Hematopoietic multipotent progenitor cell treated with erythropoietin and hydrocortisone succinate and interleukin-3 and kit ligand, for 4 days (in vitro differentiated cells): ENCODE data around the gene DDIAS.
"Not testable (repeated sequence)": the region's sequence is repeated elsewhere in the genome, so short reads cannot be mapped to it uniquely, and the experiment has no call there.

ENCODE experiments used
- DNase-seq: peaks from one replicate; pipeline ENCODE4 v3.0.0-alpha.2; 2015

The DDIAS gene

DNA sequence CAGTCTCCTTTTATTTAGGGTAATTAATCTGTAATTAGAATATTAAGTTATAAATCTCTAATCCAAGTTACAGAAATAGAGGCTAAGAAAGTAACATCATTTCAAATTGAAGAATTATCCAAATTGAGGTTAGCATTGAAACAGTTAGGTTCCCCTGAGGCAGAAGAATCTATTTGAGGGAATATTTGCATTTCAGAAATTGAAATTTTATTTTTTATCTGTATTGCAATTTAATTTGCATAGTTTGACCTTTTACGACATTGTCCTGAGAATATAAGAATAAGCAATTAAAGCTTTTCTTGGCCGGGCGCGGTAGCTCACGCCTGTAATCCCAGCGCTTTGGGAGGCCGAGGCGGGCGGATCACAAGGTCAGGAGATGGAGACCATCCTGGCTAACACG, 27.6 kb downstream of the DDIAS start:
- no peak for DNase-seq

DNA sequence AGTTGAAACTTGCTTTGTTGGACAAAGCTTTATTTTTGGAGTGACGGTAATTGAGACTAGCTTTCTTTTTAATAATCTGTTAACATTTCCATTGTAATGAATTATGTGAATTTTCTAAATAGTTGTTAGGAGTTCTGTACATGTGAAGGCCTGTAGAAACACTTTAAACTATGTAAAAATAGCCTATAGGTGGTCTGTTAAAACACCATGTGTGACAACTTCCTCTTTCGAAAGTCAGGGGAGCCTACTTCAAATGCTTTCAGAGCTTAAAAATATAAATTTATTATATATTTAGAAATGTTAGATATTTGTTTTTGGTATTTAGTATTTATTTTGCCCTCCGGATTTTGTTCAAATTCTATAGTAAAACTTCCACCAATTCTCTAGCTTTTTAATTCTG, 28.7 kb downstream of the DDIAS start:
- peak; percentile 41 for DNase-seq

DNA sequence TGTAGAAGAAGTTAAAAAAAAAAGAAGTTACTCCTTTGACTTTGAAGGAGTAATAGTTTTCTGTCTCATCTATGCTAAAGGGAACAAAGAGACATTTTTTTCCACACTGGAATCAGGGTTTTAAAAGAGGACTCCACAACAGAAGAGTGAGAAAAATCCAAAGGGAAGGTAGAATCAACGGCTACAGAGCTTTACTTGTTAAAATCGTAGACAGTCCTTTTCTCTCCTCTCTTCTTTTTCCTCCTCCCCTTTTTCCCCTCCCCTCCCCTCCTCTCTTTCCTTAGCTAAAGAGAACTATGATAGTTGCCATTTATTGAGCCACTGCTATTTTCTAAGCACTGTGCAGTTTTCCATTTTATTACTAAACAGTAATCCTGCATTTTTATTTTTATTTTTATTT, 29.2 kb downstream of the DDIAS start:
- no peak for DNase-seq

DNA sequence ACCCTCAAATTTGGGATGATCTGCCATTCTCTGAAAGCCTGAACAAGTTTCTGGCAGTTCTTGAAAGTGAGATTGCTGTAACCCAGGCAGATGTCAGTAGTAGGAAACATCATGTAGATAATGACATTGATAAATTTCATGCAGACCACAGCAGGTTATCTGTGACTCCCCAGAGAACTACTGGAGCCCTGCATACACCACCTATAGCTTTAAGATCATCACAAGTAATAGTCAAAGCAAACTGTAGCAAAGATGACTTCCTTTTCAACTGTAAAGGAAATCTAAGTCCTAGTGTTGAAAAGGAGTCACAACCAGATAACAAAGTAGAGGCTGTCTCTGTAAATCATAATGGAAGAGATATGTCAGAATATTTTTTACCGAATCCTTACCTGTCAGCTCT, 31.0 kb downstream of the DDIAS start:
- DNase-seq, result peak; percentile 66

DNA sequence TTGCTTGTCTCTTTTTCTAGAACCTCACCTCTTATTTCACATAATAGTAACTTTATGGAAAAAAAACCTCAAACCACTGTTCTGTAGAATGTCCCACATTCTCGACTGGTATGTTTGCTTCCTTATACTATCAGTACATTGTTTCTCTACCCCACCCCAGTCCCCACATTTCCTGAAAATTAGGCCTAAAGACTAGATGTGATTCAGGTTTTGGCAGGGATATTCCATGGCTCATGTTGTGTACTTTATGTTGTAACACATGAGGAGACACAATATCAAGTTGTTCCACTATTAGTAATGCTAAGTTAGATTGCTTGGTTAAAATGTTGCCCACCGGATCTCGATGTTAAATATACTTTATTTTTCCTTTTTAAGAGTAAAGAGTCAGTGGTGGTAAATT, 34.7 kb downstream of the DDIAS start:
- DNase-seq, result no peak

DNA sequence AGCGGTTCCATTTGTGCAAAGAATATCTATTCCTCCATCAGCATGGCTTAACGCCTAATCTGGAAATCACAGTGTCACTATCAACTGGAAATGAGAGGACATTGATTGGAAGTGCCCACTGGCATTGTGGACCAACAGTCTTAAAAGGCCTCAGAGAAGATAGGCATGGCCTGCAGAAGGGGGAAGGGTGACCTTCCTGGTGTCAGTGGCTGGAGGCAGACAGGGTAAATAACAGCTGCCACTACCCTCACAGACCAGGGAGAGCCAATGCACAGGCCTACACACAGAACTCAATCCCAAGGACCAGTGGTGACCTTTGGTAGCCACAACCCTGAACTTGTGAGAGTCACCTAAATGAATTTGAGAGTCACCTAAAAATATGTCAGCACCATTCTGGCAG, 36.0 kb downstream of the DDIAS start:
- DNase-seq, result no peak

DNA sequence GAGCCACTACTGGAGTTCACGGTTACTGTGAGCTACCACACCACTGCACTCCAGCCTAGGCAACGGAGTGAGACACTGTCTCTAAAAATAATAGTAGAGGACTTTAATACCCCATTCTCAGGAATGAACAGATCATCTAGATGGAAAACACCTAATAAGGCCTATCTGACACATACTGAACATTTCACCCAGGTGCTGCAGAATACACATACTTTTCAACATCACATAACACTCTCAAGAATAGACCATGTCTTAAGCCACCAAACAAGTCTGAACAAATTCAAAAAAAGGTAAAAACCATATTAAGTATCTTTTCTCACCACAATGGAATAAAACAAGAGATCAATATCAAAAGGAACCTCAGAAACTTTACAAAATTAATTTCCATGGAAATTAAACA, 37.9 kb downstream of the DDIAS start:
- DNase-seq, result no peak

DNA sequence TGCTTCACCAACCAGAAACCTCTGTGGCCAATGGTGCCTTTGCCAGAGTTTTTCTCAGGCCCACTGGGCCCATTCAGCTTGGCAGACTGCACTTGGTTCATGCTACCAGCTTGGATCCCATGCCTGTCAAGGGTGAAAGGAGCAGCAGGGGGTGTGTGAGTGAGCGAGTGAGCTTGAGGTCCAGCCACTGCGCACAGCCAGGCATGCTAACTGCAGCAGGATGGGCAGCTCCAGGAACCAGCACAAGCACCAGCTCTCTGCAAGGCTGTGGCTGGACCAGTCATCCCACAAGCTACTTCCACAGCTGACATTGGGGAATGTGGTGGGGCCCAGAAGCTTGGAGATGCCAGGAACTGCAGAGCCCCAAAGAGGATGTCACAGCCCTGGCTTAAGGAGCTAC, 40.8 kb downstream of the DDIAS start:
- no peak for DNase-seq

DNA sequence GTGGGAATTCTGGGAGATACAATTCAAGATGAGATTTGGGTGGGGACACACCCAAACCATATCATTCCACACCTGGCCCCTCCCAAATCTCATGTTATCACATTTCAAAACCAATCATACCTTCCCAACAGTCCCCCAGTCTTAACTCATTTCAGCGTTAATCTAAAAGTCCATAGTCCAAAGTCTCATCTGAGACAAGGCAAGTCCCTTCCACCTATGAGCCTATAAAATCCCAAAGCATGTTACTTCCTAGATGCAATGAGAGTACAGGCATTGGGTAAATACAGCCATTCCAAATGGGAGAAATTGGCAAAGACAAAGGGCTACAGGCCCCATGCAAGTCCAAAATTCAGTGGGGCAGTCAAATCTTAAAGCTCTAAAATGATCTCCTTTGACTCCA, 41.9 kb downstream of the DDIAS start:
- not testable (repeated sequence) for DNase-seq

DNA sequence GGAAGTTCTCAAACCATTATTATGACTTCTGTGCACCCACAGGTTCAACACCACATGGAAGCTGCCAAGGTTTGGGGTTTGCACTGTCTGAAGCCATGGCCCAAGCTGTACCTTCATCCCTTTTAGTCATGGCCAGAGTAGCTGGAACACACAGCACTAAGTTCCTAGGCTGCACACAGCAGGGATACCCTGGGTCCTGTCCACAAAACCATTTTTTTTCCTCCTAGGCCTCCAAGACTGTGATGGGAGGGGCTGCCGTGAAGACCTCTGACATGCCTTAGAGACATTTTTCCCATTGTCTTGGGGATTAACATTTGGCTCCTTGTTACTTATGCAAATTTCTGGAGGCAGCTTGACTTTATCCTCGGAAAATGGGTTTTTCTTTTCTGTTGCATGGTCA, 42.7 kb downstream of the DDIAS start:
- no peak for DNase-seq

DNA sequence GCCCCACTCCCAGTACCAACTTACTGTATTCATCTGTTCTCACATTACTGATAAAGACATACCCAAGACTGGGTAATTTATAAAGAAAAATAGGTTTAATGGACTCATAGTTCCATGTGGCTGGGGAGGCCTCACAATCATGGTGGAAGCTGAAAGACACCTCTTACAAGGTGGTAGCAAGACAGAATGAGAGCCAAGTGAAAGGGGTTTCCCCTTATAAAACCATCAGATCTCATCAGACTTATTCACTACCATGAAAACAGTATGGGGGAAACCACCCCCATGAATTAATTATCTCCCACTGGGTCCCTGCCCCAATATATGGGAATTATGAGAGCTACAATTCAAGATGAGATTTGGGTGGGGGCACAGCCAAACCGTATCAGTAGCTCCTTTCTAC, 43.5 kb downstream of the DDIAS start:
- DNase-seq, result not testable (repeated sequence)

DNA sequence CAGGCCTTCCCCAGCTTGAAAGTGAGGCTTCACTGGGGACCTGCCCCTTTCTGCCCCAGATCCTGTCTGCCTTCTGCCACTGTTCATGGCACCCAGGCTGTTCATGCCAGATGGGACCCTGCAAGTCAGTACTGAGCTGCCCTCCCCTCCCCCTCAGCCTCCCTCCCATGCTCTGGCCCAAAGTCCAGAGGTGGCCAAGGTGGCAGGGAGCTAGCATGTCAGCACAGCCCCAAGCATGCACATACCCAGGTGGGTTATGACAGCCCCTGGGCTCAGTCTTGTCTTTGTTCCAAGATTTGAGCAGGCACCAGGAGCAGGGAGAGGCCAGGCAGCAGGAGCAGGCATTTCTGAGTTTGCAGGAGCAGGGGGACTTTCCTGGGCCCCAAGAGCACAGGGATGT, 44.1 kb downstream of the DDIAS start:
- DNase-seq, result no peak

DNA sequence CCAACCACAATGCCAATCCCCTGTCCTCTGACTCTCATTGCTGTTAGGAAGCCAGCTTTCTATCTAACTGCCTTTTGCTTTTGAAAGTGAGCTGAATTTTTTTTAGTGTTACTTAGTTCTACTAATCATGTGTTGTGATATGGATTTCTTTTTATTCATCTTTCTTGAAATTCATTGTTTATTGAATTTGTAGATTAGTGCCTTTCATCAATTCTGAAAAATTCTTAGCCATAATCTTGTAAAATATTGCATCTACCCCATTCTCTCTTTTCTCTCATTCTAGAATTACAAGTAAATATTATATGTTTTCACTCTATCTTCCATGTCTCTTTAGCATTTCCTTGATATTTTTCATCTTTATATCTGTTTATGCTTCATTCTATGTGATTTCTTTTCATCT, 47.8 kb downstream of the DDIAS start:
- DNase-seq, result no peak

DNA sequence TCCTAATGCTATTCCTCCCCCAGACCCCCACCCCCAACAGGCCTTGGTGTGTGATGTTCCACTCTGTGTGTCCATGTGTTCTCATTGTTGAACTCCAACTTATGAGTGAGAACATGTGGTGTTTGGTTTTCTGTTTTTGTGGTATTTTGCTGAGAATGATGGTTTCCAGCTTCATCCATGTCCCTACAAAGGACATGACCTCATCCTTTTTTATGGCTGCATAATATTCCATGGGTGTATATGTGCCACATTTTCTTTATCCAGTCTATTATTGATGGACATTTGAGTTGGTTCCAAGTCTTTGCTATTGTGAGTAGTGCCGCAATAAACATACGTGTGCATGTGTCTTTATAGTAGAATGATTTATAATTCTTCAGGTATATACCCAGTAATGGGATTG, 49.0 kb downstream of the DDIAS start:
- DNase-seq, result not testable (repeated sequence)

DNA sequence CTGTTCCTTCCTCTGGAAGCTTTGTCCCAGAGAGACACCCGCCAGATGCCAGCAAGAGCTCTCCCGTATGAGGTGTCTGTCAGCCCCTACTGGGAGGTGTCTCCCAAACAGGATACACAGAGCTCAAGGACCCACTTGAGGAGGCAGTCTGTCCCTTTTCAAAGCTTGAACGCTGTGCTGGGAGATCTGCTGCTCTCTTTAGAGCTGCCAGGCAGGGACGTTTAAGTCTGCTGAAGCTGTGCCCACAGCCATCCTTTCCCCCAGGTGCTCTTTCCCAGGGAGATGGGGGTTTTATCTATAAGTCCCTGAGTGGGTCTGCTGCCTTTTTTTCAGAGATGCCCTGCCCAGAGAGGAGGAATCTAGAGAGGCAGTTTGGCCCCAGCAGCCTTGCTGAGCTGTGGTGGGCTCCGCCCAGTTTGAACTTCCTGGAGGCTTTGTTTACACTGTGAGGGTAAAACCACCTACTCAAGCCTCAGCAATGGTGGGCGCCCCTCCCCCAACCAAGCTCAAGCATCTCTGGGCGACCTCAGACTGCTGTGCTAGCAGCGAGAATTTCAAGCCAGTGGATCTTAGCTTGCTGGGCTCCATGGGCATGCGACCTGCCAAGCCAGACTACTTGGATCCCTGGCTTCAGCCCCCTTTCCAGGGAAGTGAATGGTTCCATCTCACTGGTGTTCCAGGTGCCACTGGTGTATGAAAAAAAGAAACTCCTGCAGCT, 54.4 kb downstream of the DDIAS start:
- peak; percentile 68 for DNase-seq

DNA sequence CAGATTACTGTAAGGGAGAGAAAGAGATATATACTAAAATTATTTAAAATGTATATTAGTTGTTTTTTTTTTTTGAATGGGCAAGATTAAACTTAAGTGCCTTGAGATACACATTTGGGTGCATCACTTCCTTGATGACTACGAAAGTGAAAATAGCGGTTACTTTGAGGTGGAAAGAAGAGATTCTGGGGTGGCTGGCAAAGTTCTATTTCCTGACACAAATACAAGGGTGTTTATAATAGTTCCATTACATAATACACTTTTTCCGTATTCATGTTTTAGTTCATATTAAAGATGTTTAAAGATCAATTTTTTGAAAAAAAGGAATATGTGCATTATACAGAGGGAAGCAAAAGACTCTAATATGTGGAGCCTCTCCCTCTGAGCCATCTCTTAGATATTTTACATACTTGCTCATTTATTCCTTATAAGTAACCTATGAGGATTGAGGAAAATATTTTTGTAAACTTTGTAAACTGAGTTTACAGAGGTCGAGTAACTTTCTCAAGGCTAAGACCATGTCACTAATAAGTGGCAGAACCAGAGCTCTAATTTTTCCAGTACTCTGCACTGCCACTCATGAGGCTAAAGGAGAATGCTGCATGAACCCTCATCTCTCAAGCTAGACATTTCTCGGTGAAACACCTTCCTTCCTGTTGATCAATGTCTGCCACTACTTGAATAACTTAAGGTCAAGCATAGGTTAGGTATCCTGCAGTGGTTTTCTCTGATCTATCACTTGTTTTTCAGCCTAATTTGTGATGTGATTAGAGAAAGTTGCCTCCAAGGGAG, 58.6 kb downstream of the DDIAS start:
- DNase-seq, result no peak

DNA sequence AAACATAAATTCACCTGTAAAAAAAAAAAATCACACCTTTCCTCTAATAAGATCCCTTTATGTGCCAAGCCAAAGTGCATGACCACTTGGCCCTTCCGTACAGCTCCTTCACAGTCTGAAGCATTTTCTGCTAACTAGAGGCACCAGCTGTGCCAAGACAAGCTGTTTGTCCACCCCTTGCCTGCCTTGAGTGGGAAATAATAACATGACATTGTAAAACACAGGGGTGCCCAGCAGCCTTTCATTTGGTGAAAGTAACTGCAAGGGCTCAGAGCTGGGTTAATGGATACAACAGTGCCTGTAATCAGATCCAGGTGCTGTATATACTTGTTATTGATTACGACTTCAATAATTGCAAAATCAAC, 59.2 kb downstream of the DDIAS start:
- DNase-seq, result no peak

DNA sequence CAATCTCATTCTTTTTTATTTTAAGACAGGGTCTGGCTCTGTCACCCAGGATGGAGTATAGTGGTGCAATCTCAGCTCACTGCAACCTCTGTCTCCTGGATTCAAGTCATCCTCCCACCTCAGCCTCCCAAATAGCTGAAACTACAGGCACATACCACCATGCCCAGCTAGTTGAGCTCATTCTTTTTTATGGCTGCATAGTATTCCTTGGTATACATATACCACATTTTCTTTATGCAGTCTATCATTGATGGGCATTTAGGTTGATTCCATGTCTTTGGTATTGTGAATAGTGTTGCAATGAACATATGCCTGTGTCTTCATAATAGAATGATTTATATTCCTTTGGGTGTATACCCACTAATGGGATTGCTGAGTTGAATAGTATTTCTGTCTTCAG, 60.5 kb downstream of the DDIAS start:
- not testable (repeated sequence) for DNase-seq

DNA sequence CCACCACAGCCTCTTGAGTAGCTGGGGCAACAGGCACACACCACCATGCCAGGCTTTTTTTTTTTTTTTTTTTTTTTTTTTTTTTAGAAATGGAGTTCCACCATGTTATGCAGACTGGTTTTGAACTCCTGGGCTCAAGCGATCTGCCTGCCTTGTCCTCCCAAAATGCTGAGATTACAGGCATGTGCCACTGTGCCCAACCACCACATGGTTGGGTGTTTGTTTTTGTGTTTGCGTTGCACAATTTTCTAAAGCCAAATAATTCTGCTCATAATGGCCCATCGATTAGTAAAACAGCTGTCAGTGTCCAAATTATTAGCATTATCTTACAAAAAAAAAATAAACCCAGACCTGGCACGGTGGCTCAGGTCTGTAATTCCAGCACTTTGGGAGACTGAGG, 65.8 kb downstream of the DDIAS start:
- DNase-seq, result no peak

DNA sequence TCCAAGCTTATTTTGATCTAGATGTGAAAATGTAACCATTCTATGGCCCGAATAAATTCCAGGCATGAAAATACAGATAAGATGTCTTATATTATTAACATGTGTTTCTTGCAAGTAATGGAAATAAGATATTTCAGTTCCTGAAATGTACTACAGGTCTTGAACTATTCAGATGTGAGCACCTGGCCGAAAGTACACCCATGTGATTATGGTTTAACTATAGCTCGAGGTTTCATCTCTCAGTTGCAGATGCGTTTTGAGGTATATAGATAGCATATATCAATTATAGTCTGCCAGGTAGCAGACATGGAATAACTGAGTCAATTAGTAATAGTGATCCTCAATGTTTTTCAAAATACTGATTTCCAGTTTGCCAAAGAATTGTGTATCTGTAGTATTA, 68.3 kb downstream of the DDIAS start:
- no peak for DNase-seq

DNA sequence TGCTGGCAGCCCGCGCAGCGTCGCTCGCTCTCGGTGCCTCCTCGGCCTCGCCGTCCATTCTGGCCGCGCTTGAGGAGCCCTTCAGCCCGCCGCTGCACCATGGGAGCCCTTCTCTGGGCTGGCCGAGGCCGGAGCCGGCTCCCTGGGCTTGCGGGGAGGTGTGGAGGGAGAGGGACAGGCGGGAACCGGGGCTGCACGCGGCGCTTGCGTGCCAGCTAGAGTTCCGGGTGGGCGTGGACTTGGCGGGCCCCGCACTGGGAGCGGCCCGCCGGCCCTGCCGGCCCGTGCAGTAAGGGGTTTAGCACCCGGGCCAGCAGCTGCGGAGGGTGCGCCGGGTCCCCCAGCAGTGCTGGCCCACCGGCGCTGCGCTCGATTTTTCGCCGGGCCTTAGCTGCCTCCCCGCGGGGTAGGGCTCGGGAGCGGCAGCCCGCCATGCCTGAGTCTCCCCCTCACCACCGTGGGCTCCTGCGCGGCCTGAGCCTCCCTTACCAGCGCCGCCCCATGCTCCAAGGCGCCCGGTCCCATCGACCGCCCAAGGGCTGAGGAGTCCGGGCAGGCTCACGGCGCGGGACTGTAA, 69.1 kb downstream of the DDIAS start:
- DNase-seq, result not testable (repeated sequence)

DNA sequence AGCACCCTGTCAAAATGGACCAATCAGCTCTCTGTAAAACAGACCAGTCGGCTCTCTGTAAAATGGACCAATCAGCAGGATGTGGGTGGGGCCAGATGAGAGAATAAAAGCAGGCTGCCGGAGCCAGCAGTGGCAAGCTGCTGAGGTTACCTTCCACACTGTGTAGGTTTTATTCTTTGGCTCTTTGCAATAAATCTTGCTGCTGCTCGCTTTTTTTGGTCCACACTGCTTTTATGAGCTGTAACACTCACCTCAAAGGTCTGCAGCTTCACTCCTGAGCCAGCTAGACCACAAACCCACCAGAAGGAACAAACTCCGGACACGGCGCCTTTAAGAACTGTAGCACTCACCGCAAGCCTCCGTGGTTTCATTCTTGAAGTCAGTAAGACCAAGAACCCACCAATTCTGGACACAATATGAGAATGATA, 70.0 kb downstream of the DDIAS start:
- peak; percentile 54 for DNase-seq

DNA sequence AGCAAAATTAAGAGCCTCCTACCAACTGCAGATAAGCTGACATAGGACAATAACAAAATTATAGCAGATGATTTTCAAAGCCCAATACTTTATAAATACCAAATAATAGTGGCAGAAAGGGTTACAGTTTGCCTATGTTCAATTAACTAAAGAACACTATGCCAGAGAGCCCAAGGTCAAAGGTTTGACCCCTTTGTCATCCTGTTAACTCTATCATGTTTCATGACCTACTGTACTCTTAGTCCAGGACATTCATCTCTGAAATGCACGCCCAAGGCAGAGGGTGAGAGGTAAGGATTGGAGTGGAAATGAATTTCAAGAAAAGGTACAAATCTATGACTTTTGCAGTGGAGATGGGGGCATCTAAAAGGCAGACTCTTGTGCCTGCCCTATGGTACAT, 70.6 kb downstream of the DDIAS start:
- DNase-seq, result no peak

DNA sequence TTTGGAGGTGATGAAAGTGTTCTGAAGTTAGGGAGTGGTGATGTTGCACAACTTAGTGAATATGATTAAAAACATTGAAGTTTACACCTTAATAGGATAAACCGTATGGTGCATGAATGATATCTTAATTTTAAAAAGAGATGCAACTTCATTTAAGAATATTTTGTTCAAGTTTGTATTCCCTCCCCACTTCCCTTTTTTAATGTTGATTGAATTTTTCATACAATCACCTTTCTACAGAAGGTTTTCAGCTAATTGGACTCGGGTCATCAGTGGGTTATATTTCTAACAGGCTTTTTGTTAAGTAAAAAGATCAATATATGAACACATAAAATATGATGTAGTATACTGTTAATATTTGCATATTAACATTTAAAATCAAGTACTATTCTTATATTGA, 72.6 kb downstream of the DDIAS start:
- no peak for DNase-seq
